Activated CD8-positive, alpha-beta memory T cell treated with anti-CD3 and anti-CD28 coated beads, Interleukin-2, amount 10 ng/mL, durations not matched to agents 7 days and 5 days (primary cell): ENCODE results near the gene SCARF1. TPM values are rescaled to one million over a fixed set of nuclear protein-coding genes. Genes with fewer than 3 reads are reported as not detected.
A peak's percentile ranks its signal among the peaks of the same experiment; 100 is the strongest.

ENCODE experiments used
- ATAC-seq: fragments of 150-1000 bp; cut with Tn5 transposase; one replicate; pipeline ENCODE4 v1.10.0; 2021; ENCODE audit warnings: moderate library complexity
- CTCF ChIA-PET: fragments of 350-600 bp; sonication (Branson Sonifier 250); formaldehyde crosslinking; loops from one replicate; lab custom pipeline; 2021; ENCODE audit warnings: antibody characterized with exemption; lab: Charles Lee
- DNase-seq: peaks from one replicate; pipeline ENCODE4 v3.0.0-alpha.2; 2020
- H3K27ac Mint-ChIP-seq: one replicate; pipeline ENCODE4 v1.8.0; 2021; ENCODE audit warnings: mild to moderate bottlenecking, mixed read lengths
- H3K27me3 Mint-ChIP-seq: one replicate; pipeline ENCODE4 v1.8.0; 2021; ENCODE audit warnings: mixed read lengths
- H3K36me3 Mint-ChIP-seq: one replicate; pipeline ENCODE4 v1.8.0; 2021; ENCODE audit warnings: mild to moderate bottlenecking, mixed read lengths
- H3K4me1 Mint-ChIP-seq: one replicate; pipeline ENCODE4 v1.8.0; 2021; ENCODE audit warnings: mixed read lengths
- H3K4me3 Mint-ChIP-seq: one replicate; pipeline ENCODE4 v1.8.0; 2021; ENCODE audit warnings: mild to moderate bottlenecking, moderate library complexity, mixed read lengths
- H3K9me3 Mint-ChIP-seq: one replicate; pipeline ENCODE4 v1.8.0; 2022; ENCODE audit warnings: low read depth, mixed read lengths
- total RNA-seq, 2 experiments: library from RNA; stranded (reverse); gene quantifications; one replicate each; pipeline ENCODE4 v1.2.3, GENCODE V29; 2021

Gene SCARF1
- total RNA-seq, 2 experiments from 2014 or later: 0.70 to 2.0 TPM

DNA sequence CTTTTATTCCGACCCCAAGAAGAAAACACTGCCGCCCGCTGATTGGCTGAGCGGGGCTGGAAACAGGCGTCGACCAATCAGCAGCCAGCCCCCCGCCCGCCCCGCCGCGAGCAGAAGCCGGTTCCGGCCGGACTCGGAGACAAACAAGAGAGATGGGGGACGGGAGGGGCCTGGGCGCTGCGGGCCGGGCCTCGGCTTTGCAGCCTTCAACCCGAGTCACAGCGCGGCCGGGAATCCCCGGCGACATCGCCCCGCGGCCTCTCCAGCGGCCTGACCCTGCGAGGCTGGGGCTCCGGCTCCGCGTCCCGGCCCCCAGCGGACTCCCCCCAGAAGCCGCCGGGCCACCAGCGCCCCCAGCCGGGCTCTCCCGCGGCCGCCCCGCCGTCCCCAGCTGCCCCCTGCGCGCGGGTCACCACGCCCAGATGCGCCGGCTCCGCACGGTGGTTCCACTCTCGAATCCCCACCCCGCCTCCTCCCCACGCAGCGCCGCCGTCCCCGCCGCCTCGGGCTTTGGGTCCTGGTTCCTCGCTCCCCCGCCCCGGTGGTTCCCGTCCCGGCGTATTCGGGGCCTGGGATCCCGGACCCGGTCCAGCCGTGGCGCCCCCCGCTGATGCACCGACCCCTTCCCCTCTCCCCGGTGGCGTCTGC, 16.6 kb downstream of the SCARF1 start:
- peak overlapping the region; percentile 81 for H3K4me3 Mint-ChIP-seq
- H3K27ac Mint-ChIP-seq: peak overlapping the region; percentile 72
- peaks cover 7% of the 10 kb centered on the region for H3K4me1 Mint-ChIP-seq
- DNase-seq: peak; percentile 94
- peaks cover 38% of the 10 kb centered on the region for H3K27me3 Mint-ChIP-seq
- ATAC-seq: peak; percentile 83
- no peaks in the 10 kb centered on the region for H3K9me3 Mint-ChIP-seq
- no peaks in the 10 kb centered on the region for H3K36me3 Mint-ChIP-seq
- CTCF ChIA-PET: interaction anchor here (0.7 to 6.5 kb wide), 23 partner anchors 9 to 369 kb away, joined by 3 to 89 read pairs (median 6); partner anchors contain the start of genes INPP5K, RILP and SCARF1

DNA sequence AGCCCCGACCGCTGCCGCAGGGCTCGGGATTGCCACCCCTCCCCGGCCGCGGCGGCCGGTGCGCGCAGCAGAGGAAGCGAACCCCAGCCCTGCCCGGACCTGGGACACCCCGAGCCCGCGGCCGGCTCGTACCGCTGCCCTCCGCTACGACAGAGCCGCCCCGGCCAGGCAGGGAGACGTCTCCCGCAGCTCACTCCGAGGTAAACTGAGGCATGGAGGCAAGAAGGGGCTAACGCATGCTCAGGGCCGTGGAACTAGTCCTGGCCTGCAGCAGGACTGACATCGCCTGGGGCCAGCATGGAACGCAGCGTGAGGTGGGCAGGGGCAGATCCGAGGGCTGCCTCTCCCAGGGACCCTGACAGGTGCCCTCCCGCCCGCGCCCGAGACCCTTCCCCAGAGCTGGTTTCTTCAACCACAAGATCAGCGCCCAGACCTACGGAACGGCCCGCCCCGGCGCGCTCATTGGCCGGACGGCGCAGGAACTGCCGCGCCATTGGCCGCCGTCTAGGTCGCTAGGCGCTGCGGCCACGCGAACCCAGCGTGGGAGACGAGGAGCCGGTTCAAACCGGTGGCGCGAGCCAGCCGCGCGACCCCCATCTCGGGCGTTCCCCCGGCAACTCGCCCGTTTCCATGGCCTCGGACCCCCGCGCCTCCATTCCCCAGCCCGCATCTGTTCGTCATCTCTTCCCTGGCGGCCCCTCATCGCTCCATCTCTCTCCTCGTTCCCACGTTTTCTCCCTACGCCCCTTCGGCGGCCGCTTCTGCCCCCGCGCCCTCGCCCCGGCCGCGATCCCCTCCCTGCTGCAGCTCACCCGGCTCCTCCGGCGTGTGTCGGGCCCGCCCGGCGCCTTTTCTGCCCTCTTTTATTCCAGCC, 17.3 kb downstream of the SCARF1 start, which contains the start of gene SLC43A2:
Gene SLC43A2 (minus strand): TSS at position 853 of the 874 bp plus-strand sequence. CDS start 960 bp downstream, outside the sequence.
- Mint-ChIP-seq H3K27ac (peak within 1 kb of the TSS; percentile 72), H3K4me1 (peaks cover 7% of the 10 kb centered on the region), H3K36me3 (no peaks in the 10 kb centered on the region), H3K27me3 (peaks cover 38% of the 10 kb centered on the region), H3K9me3 (no peaks in the 10 kb centered on the region), H3K4me3 (peak within 1 kb of the TSS; percentile 81)
- ATAC-seq: peak; percentile 83
- CTCF ChIA-PET: interaction anchor here (1.1 to 6.5 kb wide), 7 partner anchors 20 to 368 kb away, joined by 3 to 89 read pairs (median 12); partner anchors contain the start of gene RILP
- peak; percentile 77 for DNase-seq

DNA sequence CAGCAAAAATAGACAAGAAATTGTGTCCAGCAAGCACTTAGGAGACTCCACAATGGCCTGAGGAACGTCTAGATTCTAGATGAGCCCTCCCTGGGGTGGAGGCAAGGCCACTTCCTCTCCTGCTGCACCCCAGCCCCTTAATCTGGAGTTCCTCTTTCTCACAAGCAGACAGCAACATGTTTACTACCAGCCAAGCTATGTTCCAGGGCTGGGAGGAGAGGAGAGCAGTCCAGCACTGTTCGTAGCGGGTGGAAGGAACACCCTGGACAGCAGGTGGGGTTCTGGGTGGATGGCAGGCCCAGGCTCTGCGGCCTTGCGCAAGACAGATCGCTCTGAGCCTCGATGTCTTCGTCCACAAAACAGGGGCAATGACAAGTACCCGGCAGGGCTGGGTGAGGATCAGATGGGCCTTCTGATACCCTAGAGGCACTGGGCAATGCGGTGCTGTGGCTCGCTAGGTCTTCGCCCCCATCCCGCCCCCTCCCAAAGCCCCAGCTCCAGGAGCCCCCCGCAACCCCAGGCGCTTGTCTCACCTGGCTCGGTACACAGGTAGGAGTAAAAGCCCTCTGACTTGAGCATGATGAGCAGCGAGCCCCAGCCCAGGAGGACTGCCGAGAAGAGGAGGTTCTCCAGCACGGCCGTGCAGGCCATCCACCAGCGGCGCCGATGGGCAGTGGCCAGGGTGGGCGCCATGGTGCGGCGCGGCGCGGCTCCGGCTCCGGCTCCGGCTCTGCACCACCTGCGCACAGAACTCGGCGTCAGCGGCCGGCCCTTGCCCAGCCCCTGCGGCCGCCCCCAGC, 18.1 kb downstream of the SCARF1 start:
- H3K27me3 Mint-ChIP-seq: peaks cover 38% of the 10 kb centered on the region
- H3K27ac Mint-ChIP-seq: no peak overlapping the region
- ATAC-seq (no peak), DNase-seq (no peak)
- no peaks in the 10 kb centered on the region for H3K36me3 Mint-ChIP-seq
- H3K9me3 Mint-ChIP-seq: no peaks in the 10 kb centered on the region
- H3K4me3 Mint-ChIP-seq: peak overlapping the region; percentile 26
- peaks cover 7% of the 10 kb centered on the region for H3K4me1 Mint-ChIP-seq
- CTCF ChIA-PET: interaction anchor here (0.7 to 6.5 kb wide), 7 partner anchors 21 to 261 kb away, joined by 3 to 89 read pairs (median 16); partner anchors contain the start of gene RILP

DNA sequence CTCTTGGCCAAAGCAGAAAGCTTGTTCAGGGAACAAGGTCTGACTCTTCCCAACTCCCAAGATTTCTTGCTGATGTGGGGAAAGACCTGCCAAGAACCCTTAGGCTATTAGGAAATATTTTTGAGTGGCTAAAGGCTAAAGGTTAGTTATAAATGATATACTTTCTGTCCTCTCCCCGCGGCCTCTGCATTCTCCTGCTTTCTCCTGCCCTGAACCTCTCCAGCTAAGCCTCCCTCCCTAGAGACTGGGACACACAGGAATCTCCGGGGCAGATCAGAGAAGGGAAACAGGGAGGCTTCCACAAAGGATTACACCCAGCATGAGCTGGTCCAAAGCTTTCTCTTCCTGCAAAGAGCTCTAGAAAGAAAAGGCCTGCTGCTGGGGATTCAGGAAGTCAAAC, 19.2 kb downstream of the SCARF1 start:
- H3K4me3 Mint-ChIP-seq: no peak overlapping the region
- H3K27me3 Mint-ChIP-seq: peaks cover 32% of the 10 kb centered on the region
- no peak overlapping the region for H3K27ac Mint-ChIP-seq
- H3K4me1 Mint-ChIP-seq: peaks cover 7% of the 10 kb centered on the region
- DNase-seq (no peak), ATAC-seq (no peak)
- H3K36me3 Mint-ChIP-seq: no peaks in the 10 kb centered on the region
- H3K9me3 Mint-ChIP-seq: no peaks in the 10 kb centered on the region
- CTCF ChIA-PET: interaction anchor here (0.7 to 2.8 kb wide), 5 partner anchors 12 to 60 kb away, joined by 3 to 16 read pairs (median 3); partner anchors contain the start of gene RILP

DNA sequence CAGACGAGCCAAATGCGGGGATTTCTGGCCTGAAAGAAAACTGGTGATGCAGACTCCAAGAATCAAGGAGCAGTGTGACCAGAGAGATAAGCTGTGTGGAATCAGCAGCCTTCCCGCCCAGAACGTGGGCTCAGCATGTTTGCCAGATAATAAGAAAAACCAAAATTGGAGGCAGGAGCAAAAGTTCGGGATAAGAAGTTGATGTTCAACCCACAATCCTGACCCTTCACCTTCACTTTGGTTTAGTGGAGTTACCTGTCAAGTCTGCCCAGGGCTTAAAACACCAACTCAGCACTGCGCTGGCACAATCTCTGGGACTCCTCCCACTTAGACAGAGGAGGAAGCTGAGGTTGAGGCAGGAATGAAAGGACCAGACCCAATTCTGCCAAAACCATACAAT, 20.0 kb downstream of the SCARF1 start:
- Mint-ChIP-seq H3K36me3 (no peaks in the 10 kb centered on the region), H3K4me1 (peaks cover 7% of the 10 kb centered on the region), H3K4me3 (no peak overlapping the region), H3K27ac (no peak overlapping the region), H3K9me3 (no peaks in the 10 kb centered on the region), H3K27me3 (peaks cover 28% of the 10 kb centered on the region)
- no peak for DNase-seq
- CTCF ChIA-PET: interaction anchor here (0.5 to 2.8 kb wide), 4 partner anchors 11 to 58 kb away, joined by 3 to 16 read pairs (median 4); partner anchors contain the start of gene RILP
- no peak for ATAC-seq

DNA sequence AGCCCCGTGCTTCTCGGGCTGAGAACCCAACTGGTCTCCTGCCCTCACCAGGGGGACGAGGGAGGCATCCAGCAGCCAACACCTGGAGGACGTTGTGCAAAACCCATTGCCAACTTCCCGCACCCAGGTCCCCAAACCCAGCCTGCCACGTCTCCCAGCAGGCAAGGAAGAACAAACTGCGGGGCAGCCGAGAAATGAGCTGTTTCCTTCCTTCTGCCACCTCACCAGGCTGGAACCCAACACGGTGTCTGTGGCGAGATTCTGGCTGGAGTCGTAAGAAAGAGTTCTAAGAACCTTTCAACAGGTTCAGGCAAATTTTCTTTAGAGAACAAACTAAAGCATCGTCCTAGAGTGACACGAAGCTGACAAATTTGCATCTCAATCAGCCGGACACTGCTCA, 20.5 kb downstream of the SCARF1 start:
- Mint-ChIP-seq H3K27me3 (peaks cover 25% of the 10 kb centered on the region), H3K9me3 (no peaks in the 10 kb centered on the region), H3K36me3 (no peaks in the 10 kb centered on the region), H3K27ac (no peak overlapping the region), H3K4me1 (peaks cover 5% of the 10 kb centered on the region), H3K4me3 (no peak overlapping the region)
- CTCF ChIA-PET: interaction anchor here (0.5 to 2.8 kb wide), 3 partner anchors 24 to 58 kb away, joined by 3 to 16 read pairs (median 5); partner anchors contain the start of gene RILP
- DNase-seq: no peak
- no peak for ATAC-seq

DNA sequence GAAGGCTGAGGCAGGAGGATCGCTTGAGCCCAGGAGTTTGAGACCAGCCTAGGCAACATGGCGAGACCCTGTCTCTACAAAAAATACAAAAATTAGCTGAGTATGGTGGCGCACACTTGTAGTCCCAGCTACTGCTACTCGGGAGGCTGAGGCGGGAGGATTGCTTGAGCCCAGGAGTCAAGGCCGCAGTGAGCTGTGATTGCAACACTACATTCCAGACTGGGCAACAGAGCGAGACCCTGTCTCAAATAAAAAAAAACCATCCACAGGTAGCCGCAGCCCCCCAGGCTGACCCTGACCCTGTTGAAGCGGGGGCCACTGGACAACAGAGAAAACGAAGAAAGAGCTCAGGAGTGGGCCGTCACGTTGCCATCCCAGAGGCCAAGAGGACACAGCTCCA, 20.9 kb downstream of the SCARF1 start:
- H3K4me1 Mint-ChIP-seq: peaks cover 4% of the 10 kb centered on the region
- H3K4me3 Mint-ChIP-seq: no peak overlapping the region
- no peaks in the 10 kb centered on the region for H3K9me3 Mint-ChIP-seq
- DNase-seq (no peak), ATAC-seq (no peak)
- no peak overlapping the region for H3K27ac Mint-ChIP-seq
- H3K27me3 Mint-ChIP-seq: peaks cover 24% of the 10 kb centered on the region
- H3K36me3 Mint-ChIP-seq: no peaks in the 10 kb centered on the region
- CTCF ChIA-PET: interaction anchor here (1.7 to 2.8 kb wide), 2 partner anchors 25 to 50 kb away, joined by 5 to 16 read pairs; partner anchors contain the start of gene RILP

DNA sequence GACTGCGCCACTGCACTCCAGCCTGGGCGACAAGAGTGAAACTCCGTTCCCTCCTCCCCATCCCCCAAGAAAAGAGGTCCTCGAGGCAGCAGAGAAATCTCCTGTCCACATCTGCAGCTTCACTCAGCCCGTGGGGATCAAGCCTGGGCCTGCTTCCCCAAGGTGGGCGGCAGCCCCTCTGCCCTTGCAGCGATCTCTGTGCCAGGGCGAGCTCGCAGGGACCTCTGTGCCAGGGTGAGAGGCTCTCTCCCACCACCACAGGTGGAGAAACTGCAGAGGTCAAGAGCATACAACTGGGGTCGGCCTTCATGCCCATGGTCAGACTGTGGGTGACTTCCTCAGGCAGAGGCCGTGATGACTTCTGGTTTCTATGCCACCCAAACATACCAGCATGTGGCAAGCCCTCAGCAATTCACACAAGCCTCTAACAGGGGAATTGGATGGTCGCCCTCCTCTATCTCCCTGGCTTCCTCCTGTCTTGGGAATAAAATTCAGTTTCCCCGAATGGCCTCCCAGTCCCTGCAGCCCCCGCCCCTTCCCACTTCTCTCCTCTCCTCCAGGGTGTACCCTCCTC, 22.4 kb downstream of the SCARF1 start:
- H3K4me1 Mint-ChIP-seq: peaks cover 4% of the 10 kb centered on the region
- H3K9me3 Mint-ChIP-seq: no peaks in the 10 kb centered on the region
- DNase-seq (no peak), ATAC-seq (no peak)
- CTCF ChIA-PET: interaction anchor here (1.3 kb wide), 1 partner anchor 49 kb away, joined by 4 read pairs; no protein-coding TSS in a partner anchor
- no peak overlapping the region for H3K27ac Mint-ChIP-seq
- H3K27me3 Mint-ChIP-seq: peaks cover 24% of the 10 kb centered on the region
- H3K36me3 Mint-ChIP-seq: no peaks in the 10 kb centered on the region
- no peak overlapping the region for H3K4me3 Mint-ChIP-seq

DNA sequence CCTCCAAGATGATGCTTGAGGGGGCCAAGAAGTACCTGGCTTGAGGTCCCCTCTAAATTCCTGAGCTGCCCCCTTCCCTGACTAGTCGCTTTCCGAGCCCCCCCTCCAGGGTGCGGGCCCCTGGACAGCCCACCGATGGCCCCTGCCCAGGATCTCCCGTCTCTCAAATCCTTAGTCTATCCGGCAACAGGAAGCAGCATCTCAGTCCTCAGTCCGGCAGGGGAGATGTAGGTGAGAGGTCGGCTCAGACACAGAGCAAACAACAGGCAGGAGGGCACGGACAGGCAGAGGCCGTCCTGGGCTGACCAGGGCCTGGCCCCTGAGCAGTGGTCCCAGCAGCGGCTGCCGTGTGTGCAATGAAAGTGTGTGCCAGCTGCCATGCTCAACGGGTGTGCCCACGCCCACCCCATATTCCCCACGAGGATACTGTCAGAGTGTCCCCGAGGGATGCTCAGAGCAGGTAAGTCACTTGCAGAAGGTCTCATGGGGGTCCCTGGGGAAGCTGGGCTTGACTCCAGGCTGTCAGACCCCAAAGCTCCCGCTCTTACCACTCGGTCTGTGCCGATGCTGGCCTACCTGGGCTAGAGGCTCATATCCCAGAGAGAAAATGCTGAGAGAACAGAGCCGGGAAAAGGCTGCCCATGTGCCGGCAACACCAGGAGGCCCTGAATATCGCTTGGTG, 24.1 kb downstream of the SCARF1 start:
- no peaks in the 10 kb centered on the region for H3K36me3 Mint-ChIP-seq
- no peak overlapping the region for H3K4me3 Mint-ChIP-seq
- no peak overlapping the region for H3K27ac Mint-ChIP-seq
- no peaks in the 10 kb centered on the region for H3K9me3 Mint-ChIP-seq
- H3K4me1 Mint-ChIP-seq: no peaks in the 10 kb centered on the region
- peaks cover 13% of the 10 kb centered on the region for H3K27me3 Mint-ChIP-seq
- CTCF ChIA-PET: interaction anchor here (2.5 kb wide), 1 partner anchor 9 kb away, joined by 9 read pairs; no protein-coding TSS in a partner anchor
- ATAC-seq: no peak
- no peak for DNase-seq

DNA sequence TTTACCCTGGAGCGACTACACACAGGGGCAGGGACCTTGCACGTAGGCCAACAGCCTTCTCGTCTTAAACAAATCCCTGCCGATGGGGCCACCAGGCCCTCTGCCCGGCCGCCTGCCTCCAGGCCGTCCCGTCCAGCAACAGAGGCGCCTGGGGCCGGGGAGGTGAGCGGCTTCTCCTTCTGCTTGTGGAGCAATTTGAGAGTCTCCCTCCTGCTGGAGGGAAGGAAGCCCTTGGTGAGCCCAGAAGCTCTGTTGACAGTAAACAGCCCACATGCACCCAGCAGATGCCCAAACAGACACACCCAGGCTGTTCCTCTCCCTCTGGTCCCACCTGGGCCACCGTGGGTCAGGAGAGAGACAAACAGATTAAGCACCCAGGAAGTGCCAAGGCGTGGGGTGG, 25.0 kb downstream of the SCARF1 start:
- Mint-ChIP-seq H3K27me3 (peaks cover 4% of the 10 kb centered on the region), H3K27ac (no peak overlapping the region), H3K36me3 (no peaks in the 10 kb centered on the region), H3K4me1 (no peaks in the 10 kb centered on the region), H3K9me3 (no peaks in the 10 kb centered on the region), H3K4me3 (no peak overlapping the region)
- CTCF ChIA-PET: interaction anchor here (2.5 kb wide), 1 partner anchor 9 kb away, joined by 9 read pairs; no protein-coding TSS in a partner anchor
- DNase-seq (no peak), ATAC-seq (no peak)

DNA sequence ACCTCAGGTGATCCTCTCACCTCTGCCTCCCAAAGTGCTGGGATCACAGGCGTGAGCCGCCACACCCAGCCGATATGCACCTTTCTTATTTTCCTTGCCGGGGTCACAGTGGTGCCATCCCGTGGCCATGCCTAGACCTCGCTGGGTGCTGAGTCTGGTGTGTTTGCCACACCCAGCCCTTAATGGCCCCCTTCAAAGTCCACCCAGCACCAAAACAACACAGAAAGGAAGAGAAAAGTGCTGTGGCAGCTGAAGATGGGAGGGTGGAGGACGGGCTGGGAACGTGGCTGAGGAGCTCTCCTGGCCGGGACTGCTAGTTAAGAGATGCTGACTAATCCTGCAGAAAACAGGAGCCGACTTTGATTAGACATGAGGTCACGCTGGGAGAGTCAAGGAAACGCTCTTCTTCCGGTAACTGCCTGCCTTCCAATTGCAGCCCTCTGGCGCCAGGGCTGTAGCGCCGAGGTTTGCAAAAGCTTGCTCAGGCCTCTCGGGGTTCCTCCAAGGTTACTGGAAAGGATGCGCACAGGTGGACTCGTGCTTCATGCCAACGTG, 27.8 kb downstream of the SCARF1 start:
- Mint-ChIP-seq H3K4me3 (no peak overlapping the region), H3K27ac (no peak overlapping the region)
- ATAC-seq: no peak

More for the DNA sequence above, 27.8 kb downstream of the SCARF1 start:
- H3K4me1 Mint-ChIP-seq: peaks cover 4% of the 10 kb centered on the region
- CTCF ChIA-PET: interaction anchor here (0.9 to 1.5 kb wide), 2 partner anchors 12 to 32 kb away, joined by 3 to 6 read pairs; partner anchors contain the start of gene RILP
- no peaks in the 10 kb centered on the region for H3K36me3 Mint-ChIP-seq
- H3K27me3 Mint-ChIP-seq: no peaks in the 10 kb centered on the region
- no peaks in the 10 kb centered on the region for H3K9me3 Mint-ChIP-seq
- no peak for DNase-seq
